NCI-H1930 (cell line): Measurements from ENCODE around the gene OOEP.
"Not testable (repeated sequence)": the region's sequence is repeated elsewhere in the genome, so short reads cannot be mapped to it uniquely, and the experiment has no call there.

ENCODE experiments used
- DNase-seq, 2 experiments: peaks; one replicate each; lab custom pipeline; 2025; lab: John Stamatoyannopoulos, UW

OOEP gene

GRCh38 chr6:73369563-73369962 is at the start of gene OOEP:
OOEP (minus strand) TSS chr6:73369897; CDS start chr6:73369792, 105 bp downstream.
- DNase-seq, result no peak

GRCh38 chr6:73418081-73418741 is 48.5 kb upstream of the OOEP start:
- no peak for DNase-seq

- DNase-seq, result no peak
These were observed 43.4 kb upstream of the OOEP start for GRCh38 chr6:73413102-73413501.

- no peak for DNase-seq
These were observed 39.7 kb upstream of the OOEP start for GRCh38 chr6:73409395-73409794.

- DNase-seq, result no peak
These were observed 31.0 kb upstream of the OOEP start for GRCh38 chr6:73400656-73401055.

DNA sequence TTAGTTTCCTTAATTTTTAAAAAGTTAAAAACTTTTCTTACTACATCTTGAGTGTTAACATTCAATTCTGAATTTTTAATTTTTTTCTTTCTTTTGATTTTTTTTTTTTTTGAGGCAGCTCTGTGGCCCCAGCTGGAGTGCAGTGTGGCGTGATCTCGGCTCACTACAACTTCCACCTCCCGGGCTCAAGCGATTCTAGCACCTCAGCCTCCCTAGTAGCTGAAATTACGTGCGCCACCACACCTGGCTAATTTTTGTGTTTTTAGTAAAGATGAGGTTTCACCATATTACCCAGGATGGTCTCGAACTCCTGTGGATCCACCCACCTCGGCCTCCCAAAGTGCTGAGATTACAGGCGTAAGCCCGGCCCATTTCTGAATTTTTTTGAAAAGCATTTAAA is 26.2 kb upstream of the OOEP start:
- DNase-seq, result no peak

DNA sequence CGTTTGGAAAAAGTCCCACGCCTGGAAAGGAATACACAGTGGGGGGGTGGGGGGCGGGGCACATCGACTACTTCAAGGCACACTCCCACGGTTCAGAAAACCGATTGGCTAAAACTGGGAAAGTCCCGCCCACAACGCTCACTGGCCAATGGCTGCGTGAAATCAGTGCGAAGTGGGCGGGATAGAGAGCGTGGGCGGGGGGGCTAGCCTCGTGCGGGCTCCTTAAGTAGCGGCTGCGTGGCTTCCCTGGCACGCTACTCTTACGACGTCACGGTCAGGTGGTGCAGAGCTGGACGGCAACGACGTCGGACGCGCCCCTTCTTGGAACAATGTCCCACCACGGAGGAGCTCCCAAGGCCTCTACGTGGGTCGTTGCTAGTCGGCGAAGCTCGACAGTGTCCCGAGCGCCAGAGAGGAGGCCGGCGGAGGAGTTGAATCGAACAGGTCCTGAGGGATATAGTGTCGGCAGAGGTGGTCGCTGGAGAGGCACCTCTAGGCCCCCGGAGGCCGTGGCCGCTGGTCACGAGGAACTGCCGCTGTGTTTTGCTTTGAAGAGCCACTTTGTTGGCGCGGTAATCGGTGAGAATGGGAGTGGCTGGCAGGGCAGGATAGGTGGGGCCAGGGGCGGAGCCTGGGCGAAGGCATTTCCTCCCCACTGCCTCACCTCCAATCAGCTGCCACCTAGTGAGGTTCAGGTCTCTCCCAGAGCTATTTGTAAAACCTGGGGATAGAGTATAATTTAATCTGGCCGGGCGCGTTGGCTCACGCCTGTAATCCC is 25.1 kb upstream of the OOEP start, which contains the start of gene DDX43:
Gene DDX43 (plus strand): TSS at position 252 of the 778 bp plus-strand sequence. CDS start 78 bp downstream, at position 330.
- DNase-seq, result peak; percentile 37 to 72

DNA sequence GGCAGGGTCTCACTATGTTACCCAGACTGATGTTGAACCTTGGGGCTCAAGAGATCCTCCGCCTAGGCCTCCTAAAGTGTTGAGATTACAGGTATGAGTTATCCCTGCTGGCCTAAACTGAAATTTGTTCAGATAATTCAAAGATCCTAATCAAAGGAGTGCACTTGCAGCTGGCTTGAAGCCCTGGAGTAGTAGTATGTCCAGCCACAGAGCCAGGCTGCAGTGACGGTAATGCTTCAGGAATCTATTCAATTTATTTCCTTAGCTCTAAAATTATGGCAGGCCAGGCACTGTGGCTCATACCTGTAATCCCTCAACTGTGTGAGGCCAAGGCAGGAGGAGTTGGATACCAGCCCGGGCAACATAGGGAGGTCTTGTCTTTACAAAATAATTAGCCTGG is 23.6 kb upstream of the OOEP start:
- no peak for DNase-seq

DNA sequence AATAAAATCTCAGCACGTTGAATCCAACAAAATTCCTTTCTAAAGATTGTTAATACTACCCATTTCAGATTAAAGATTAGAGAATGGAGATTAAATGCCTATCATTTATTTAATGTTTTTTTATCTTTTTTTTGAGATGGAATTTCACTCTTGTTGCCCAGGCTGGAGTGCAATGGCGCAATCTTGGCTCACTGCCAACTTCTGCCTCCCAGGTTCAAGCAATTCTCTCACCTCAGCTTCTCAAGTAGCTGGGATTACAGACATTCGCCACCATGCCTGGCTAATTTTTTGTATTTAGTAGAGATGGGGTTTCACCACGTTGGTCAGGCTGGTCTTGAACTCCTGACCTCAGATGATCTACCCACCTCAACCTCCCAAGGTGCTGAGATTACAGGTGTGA is 22.5 kb upstream of the OOEP start:
- DNase-seq, result not testable (repeated sequence)

GRCh38 chr6:73391675-73392074 is 22.0 kb upstream of the OOEP start:
- no peak for DNase-seq

- DNase-seq, result no peak
These were observed 20.2 kb upstream of the OOEP start for GRCh38 chr6:73389854-73390253.

GRCh38 chr6:73388800-73389512 is 19.3 kb upstream of the OOEP start:
- DNase-seq, result peak; percentile 12 to 17

DNA sequence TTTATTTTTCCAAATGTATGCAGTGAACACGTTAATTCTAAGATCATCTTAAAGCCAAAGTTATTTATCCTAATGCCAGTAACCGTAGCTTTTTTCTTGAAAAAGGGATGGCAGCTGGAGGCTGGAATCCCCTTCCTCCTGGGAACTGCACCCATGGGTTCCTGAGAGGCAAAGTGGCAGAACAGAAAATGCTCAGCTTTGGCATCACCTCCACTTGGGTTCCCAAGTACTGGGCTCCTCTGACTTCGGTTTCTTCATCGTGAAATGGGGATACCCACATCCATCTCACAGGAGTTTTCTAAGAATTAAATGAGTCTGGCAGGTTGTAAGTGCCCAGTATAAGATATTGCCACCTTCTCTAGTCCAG is 18.7 kb upstream of the OOEP start:
- DNase-seq, result no peak

GRCh38 chr6:73382462-73383113 is 12.9 kb upstream of the OOEP start:
- DNase-seq, result no peak

DNA sequence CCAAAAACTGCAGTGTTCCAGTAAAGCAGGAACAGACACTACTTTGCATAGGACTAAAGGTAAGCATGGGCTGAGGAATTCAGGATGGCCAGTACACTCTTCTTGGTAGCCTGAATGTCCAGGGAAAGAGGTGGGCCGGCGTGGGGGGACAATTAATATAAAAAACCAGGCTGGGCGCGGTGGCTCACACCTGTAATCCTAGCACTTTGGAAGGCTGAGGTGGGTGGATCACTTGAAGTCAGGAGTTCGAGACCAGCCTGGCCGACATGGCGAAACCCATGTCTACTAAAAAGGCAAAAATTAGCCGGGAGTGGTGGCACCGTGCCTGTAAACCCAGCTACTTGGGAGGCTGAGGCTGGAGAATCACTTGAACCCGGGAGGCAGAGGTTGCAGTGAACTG is 11.8 kb upstream of the OOEP start:
- DNase-seq, result not testable (repeated sequence)

- DNase-seq, result no peak
These were observed 7.5 kb upstream of the OOEP start for GRCh38 chr6:73377225-73377624.

DNA sequence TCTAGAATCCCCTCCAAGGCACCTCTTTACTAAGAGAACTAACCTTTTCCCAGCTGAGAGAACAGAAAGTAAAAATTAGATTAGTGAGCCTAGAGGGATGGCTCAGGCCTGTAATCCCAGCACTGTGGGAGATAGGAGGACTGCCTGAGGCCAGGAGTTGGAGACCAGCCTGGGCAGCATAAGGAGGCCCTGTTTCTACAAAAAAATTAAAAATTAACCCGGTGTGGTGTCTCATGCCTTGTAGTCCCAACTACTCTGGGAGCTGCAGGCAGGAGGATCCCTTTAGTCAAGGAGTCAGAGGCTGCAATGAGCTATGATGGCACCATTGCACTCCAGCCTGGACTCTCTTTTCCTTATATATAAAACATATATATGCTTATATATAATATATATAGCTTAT is 5.5 kb upstream of the OOEP start:
- no peak for DNase-seq

GRCh38 chr6:73372516-73372915 is 2.8 kb upstream of the OOEP start:
- no peak for DNase-seq

DNA sequence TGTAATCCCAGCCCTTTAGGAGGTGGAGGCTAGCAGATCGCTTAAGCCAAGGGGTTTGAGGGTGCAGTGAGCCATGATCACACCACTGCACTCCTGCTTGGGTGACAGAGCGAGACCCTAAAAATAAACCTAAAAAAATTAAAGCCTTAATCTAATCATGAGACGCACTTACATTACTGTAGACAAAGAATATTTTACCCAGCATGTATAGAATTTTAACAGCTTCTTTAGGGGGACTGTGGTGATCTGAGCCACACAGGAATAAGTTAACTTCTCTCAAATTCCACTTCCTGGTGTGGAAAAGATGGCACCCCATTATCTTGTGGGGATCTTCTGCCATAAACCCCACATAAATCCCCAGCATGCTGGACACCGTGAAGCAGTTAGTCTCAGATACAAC is 2.3 kb upstream of the OOEP start:
- no peak for DNase-seq

- DNase-seq, result no peak
These were observed 540 bp downstream of the OOEP start for GRCh38 chr6:73369157-73369556.

- no peak for DNase-seq
These were observed 1.0 kb downstream of the OOEP start for GRCh38 chr6:73368675-73369074.

- DNase-seq, result no peak
These were observed 1.8 kb downstream of the OOEP start for GRCh38 chr6:73367761-73368355.
